H1 (cell line): ENCODE data around the gene SOBP. TPM values are rescaled to one million over a fixed set of nuclear protein-coding genes. Genes with fewer than 3 reads are reported as not detected.

Experiments used
- CTCF ChIA-PET: fragments of 300-600 bp; sonication (Branson Sonifier 250); formaldehyde crosslinking; loops from one replicate; lab custom pipeline; 2021; ENCODE audit not compliant: partially characterized antibody; lab: Charles Lee
- POLR2A ChIA-PET: fragments of 300-600 bp; sonication (Branson Sonifier 250); formaldehyde crosslinking; loops from one replicate; lab custom pipeline; 2021; ENCODE audit warnings: inconsistent platforms; ENCODE audit not compliant: partially characterized antibody; lab: Charles Lee
- DNase-seq, 2 experiments: peaks; one replicate each; pipeline versions ENCODE4 v3.0.0 to v3.0.0-alpha.2; 2010 to 2022; ENCODE audit warnings: low spot score in 2 of 2, low read depth in 1 of 2, mixed read lengths in 1 of 2
- FAIRE-seq: peaks from 2 replicates; lab custom pipeline; 2011; peaks lifted over from hg19 to GRCh38; lab: Jason Lieb, UNC
- H2AFZ ChIP-seq: 2 replicates; pipeline ENCODE4 v1.8.1; 2012; ENCODE audit warnings: low read length, inconsistent platforms
- H2AK5ac ChIP-seq: 2 replicates; pipeline ENCODE4 v1.6.1; 2013; ENCODE audit warnings: low read depth, low read length
- H2BK120ac ChIP-seq: replicated peaks from 2 replicates; pipeline ENCODE3; 2013; ENCODE audit warnings: low read depth, low read length, inconsistent platforms
- H2BK12ac ChIP-seq: 2 replicates; pipeline ENCODE4 v1.6.1; 2013; ENCODE audit warnings: low read depth, low read length
- H2BK15ac ChIP-seq: 2 replicates; pipeline ENCODE4 v1.6.1; 2013; ENCODE audit warnings: low read length
- H2BK20ac ChIP-seq: 2 replicates; pipeline ENCODE4 v1.6.1; 2013; ENCODE audit warnings: low read length
- H2BK5ac ChIP-seq: 2 replicates; pipeline ENCODE4 v1.6.1; 2013; ENCODE audit warnings: low read depth, low read length
- H3K14ac ChIP-seq: 2 replicates; pipeline ENCODE4 v1.6.1; 2013; ENCODE audit warnings: inconsistent platforms; ENCODE audit not compliant: insufficient read length
- H3K18ac ChIP-seq: 2 replicates; pipeline ENCODE4 v1.6.1; 2013; ENCODE audit warnings: low read length; ENCODE audit errors: extremely low read depth
- H3K23ac ChIP-seq: 2 replicates; pipeline ENCODE4 v1.6.1; 2013; ENCODE audit warnings: inconsistent platforms; ENCODE audit not compliant: insufficient read length
- H3K23me2 ChIP-seq: 2 replicates; pipeline ENCODE4 v1.6.1; 2013; ENCODE audit warnings: low read depth, low read length
- H3K27ac ChIP-seq: 2 replicates; pipeline ENCODE4 v1.6.1; 2011; ENCODE audit warnings: low read depth, low read length, inconsistent platforms
- H3K27me3 ChIP-seq, 4 experiments: replicated peaks in 1 of 4; 1 replicate in 1 of 4; 2 replicates in 3 of 4; pipeline versions ENCODE4 v1.6.1 to v1.8.1; 2011 to 2013; ENCODE audit warnings: low read length in 3 of 4, mild to moderate bottlenecking in 3 of 4, inconsistent platforms in 2 of 4, mixed read lengths in 2 of 4, moderate library complexity in 1 of 4; ENCODE audit not compliant: control insufficient read depth in 3 of 4, insufficient read depth in 3 of 4; ENCODE audit errors: extremely low read depth in 1 of 4
- H3K36me3 ChIP-seq, 4 experiments: 2 replicates each; pipeline versions ENCODE4 v1.6.1 to v1.8.1; 2011 to 2013; ENCODE audit warnings: mild to moderate bottlenecking in 4 of 4, low read length in 3 of 4, moderate library complexity in 2 of 4, control low read depth in 1 of 4, inconsistent platforms in 1 of 4; ENCODE audit not compliant: insufficient read depth in 4 of 4, control insufficient read depth in 2 of 4
- H3K4ac ChIP-seq: replicated peaks from 2 replicates; pipeline ENCODE3; 2013; ENCODE audit warnings: low read length, low read depth, mixed read lengths, inconsistent platforms; ENCODE audit not compliant: insufficient read length
- H3K4me1 ChIP-seq, 4 experiments: replicated peaks in 1 of 4; 1 replicate in 1 of 4; 2 replicates in 3 of 4; pipeline versions ENCODE4 v1.6.1 to v1.8.1; 2011 to 2013; ENCODE audit warnings: low read length in 3 of 4, inconsistent platforms in 2 of 4, mixed read lengths in 1 of 4; ENCODE audit not compliant: insufficient read depth in 4 of 4, control insufficient read depth in 3 of 4
- H3K4me2 ChIP-seq, 2 experiments: 2 replicates each; pipeline versions ENCODE4 v1.6.1 to v1.8.1; 2011 to 2013; ENCODE audit warnings: low read depth in 2 of 2, low read length in 2 of 2, control low read depth in 1 of 2, inconsistent platforms in 1 of 2, mild to moderate bottlenecking in 1 of 2; ENCODE audit not compliant: insufficient read depth in 1 of 2
- H3K4me3 ChIP-seq, 4 experiments: fragments of 200-600, 300-600 bp in 1 of 4; sonication (generic), shearing (Covaris generic), sonication (Bioruptor Twin) in 1 of 4; 2 replicates each; pipeline versions ENCODE4 v1.5.1 to v1.8.1; 2011 to 2016; ENCODE audit warnings: low read length in 4 of 4, low read depth in 3 of 4, control low read depth in 2 of 4, inconsistent platforms in 2 of 4, mild to moderate bottlenecking in 2 of 4, mixed read lengths in 1 of 4, moderate library complexity in 1 of 4; ENCODE audit not compliant: insufficient read depth in 2 of 4; ENCODE audit errors: extremely low read depth in 1 of 4
- H3K56ac ChIP-seq: replicated peaks from 2 replicates; pipeline ENCODE3; 2013; ENCODE audit warnings: low read depth, mild to moderate bottlenecking, mixed read lengths, low read length, inconsistent platforms; ENCODE audit not compliant: insufficient read length
- H3K79me1 ChIP-seq: 2 replicates; pipeline ENCODE4 v1.6.1; 2013; ENCODE audit warnings: low read depth, low read length, control low read depth
- H3K79me2 ChIP-seq, 2 experiments: 2 replicates each; pipeline versions ENCODE4 v1.6.1 to v1.8.1; 2012 to 2013; ENCODE audit warnings: low read length in 2 of 2, mild to moderate bottlenecking in 2 of 2, inconsistent platforms in 1 of 2; ENCODE audit not compliant: insufficient read depth in 2 of 2, control insufficient read depth in 1 of 2
- H3K9ac ChIP-seq, 4 experiments: replicated peaks in 1 of 4; 1 replicate in 1 of 4; 2 replicates in 3 of 4; pipeline versions ENCODE4 v1.6.1 to v1.8.1; 2011 to 2013; ENCODE audit warnings: low read depth in 3 of 4, low read length in 3 of 4, control low read depth in 2 of 4, mild to moderate bottlenecking in 2 of 4, moderate library complexity in 2 of 4, inconsistent platforms in 1 of 4; ENCODE audit errors: extremely low read depth in 1 of 4
- H3K9me3 ChIP-seq, 2 experiments: 2 replicates each; pipeline versions ENCODE4 v1.6.1 to v1.8.1; 2012 to 2013; ENCODE audit warnings: mild to moderate bottlenecking in 2 of 2, moderate library complexity in 2 of 2, control low read depth in 1 of 2, inconsistent platforms in 1 of 2, low read depth in 1 of 2, low read length in 1 of 2, mixed read lengths in 1 of 2; ENCODE audit not compliant: insufficient read depth in 2 of 2
- H4K20me1 ChIP-seq, 2 experiments: replicated peaks in 1 of 2; 2 replicates each; pipeline versions ENCODE3 to v1.8.1; 2011 to 2013; ENCODE audit warnings: inconsistent platforms in 2 of 2, low read length in 2 of 2, mild to moderate bottlenecking in 1 of 2; ENCODE audit not compliant: insufficient read depth in 2 of 2, control insufficient read depth in 1 of 2
- H4K5ac ChIP-seq: 2 replicates; pipeline ENCODE4 v1.6.1; 2013; ENCODE audit warnings: low read length, low read depth, mixed read lengths, inconsistent platforms; ENCODE audit not compliant: insufficient read length
- H4K8ac ChIP-seq: 2 replicates; pipeline ENCODE4 v1.8.0; 2013; ENCODE audit warnings: mild to moderate bottlenecking, moderate library complexity, low read length, inconsistent platforms; ENCODE audit not compliant: insufficient read depth; ENCODE audit errors: extremely low read depth
- H4K91ac ChIP-seq: replicated peaks from 2 replicates; pipeline ENCODE3; 2013; ENCODE audit warnings: low read length, mixed read lengths, inconsistent platforms; ENCODE audit not compliant: insufficient read length
- ASH2L ChIP-seq: fragments of 200-600, 300-600 bp; sonication (generic); IDR thresholded peaks from one replicate; pipeline ENCODE4 v1.7.1; 2017; ENCODE audit warnings: low read length
- EGR1 ChIP-seq: IDR thresholded peaks from 2 replicates; pipeline ENCODE4 v1.6.1; 2011; ENCODE audit warnings: low read depth, low read length, borderline replicate concordance
- GABPA ChIP-seq: IDR thresholded peaks from 2 replicates; pipeline ENCODE4 v1.6.1; 2011; ENCODE audit warnings: mild to moderate bottlenecking, low read length, moderate library complexity, borderline replicate concordance; ENCODE audit not compliant: insufficient read depth
- JUND ChIP-seq: IDR thresholded peaks from 2 replicates; pipeline ENCODE4 v1.6.1; 2011; ENCODE audit warnings: mild to moderate bottlenecking, improper control_type of control experiment, low read length
- RAD21 ChIP-seq, 2 experiments: IDR thresholded peaks in 1 of 2; conservative IDR thresholded peaks in 1 of 2; 2 replicates each; pipeline ENCODE4 v1.6.1; 2011; ENCODE audit warnings: low read depth in 2 of 2, low read length in 2 of 2, improper control_type of control experiment in 1 of 2, inconsistent platforms in 1 of 2, mild to moderate bottlenecking in 1 of 2, moderate library complexity in 1 of 2
- SUZ12 ChIP-seq: fragments of 200-600 bp; sonication (generic); IDR thresholded peaks from 2 replicates; pipeline ENCODE4 v1.6.1; 2012; ENCODE audit warnings: mild to moderate bottlenecking, inconsistent platforms, low read length, moderate library complexity, mixed read lengths
- TAF1 ChIP-seq: IDR thresholded peaks from 2 replicates; pipeline ENCODE4 v1.6.1; 2011; ENCODE audit warnings: mild to moderate bottlenecking, low read depth, low read length
- TCF12 ChIP-seq: IDR thresholded peaks from 2 replicates; pipeline ENCODE4 v1.6.1; 2011; ENCODE audit warnings: low read depth, mild to moderate bottlenecking, low read length
- YY1 ChIP-seq: IDR thresholded peaks from 2 replicates; pipeline ENCODE4 v1.6.1; 2011; ENCODE audit warnings: low read depth, mild to moderate bottlenecking, low read length
- WGBS, 2 experiments: shearing (Covaris generic) in 1 of 2; methylation state at CpG; one replicate each; pipeline versions ENCODE4 v1.1.6 to v1.1.7; 2013 to 2015; ENCODE audit warnings: low lambda C conversion rate in 2 of 2, mixed read lengths in 2 of 2, inconsistent platforms in 1 of 2, low coverage in 1 of 2, missing lambda C conversion rate in 1 of 2; ENCODE audit not compliant: insufficient replicate concordance in 2 of 2, insufficient coverage in 1 of 2, insufficient read length in 1 of 2; ENCODE audit errors: extremely low coverage in 1 of 2, missing lambda C conversion rate in 1 of 2; 5-methylcytosine and 5-hydroxymethylcytosine counted together
- polyA plus RNA-seq, 7 experiments: library from polyadenylated mRNA; depleted of rRNA in 3 of 7; stranded (reverse) in 5 of 7; unstranded in 2 of 7; fragments of >200 nt in 5 of 7; fragments of 200-250 nt in 2 of 7; gene quantifications; 1 replicate in 5 of 7; 2 replicates in 1 of 7; 4 replicates in 1 of 7; pipeline versions ENCODE4 v1.2.1 to v1.2.3, GENCODE V29; 2011 to 2013; ENCODE audit warnings: missing spikeins in 2 of 7, mixed read lengths in 2 of 7
- total RNA-seq: library from RNA; stranded (reverse); fragmentation: NEBNext Ultra II Directional; extraction: Animal tissue kit (Norgen Biotek cat#: 25700); gene quantifications from 2 replicates; pipeline ENCODE4 v1.2.1, GENCODE V29; 2021
- TF ChIP-seq, protein P1 (sequence below): IDR thresholded peaks from 2 replicates; pipeline ENCODE4 v1.6.1; 2012; ENCODE audit warnings: low read length, inconsistent platforms

Gene SOBP
- total and polyA plus RNA-seq, 2 of the 8 experiments (the other 6 are each of a cell fraction or from before 2014, with no cell fraction given): 0.45 to 6.2 TPM

DNA sequence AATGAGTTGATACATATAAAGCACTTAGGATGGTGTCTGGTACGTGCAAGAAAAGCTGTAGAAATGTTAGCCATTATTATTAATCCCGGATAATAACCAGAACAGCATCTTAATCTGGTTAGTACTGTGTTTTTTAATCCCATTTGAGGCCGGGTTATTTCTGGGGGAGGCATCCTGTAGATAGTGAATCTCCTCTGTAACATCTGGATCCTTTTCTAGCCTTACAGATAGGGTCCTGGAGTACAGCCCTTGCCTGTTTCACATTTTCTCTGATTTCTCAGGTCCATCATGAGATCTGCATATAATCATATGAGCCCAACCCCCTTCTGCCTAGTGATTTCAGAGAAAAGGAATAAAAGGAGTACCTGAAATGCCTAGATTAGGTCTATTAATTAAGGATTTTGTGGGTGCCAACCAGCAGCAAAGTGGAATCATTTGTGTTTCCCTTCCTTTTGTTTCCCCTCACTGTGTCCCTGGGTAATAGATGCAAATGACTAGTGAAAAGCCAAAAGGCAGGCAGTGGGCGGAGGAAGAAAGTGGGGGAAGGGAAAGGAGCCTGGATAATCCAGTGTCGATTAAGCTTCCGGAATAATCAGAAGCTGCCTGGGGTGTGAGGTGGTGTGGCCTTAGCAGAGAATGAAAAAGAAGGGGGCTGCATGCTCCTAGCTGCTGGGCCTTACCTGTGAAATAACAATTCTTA, 88.9 kb downstream of the SOBP start:
- H2BK20ac ChIP-seq: no peak overlapping the region; the same call in 1 of the 2 replicates
- no peaks in the 10 kb centered on the region for H3K79me2 ChIP-seq
- H4K5ac ChIP-seq: no peak overlapping the region
- H3K23ac ChIP-seq: no peak overlapping the region
- H2BK15ac ChIP-seq: no peak overlapping the region
- H3K27ac ChIP-seq: 0 out of 2 replicates have a peak overlapping the region, but pooled peaks have one; percentile 28
- no peak overlapping the region for H3K9ac ChIP-seq
- H3K4me3 ChIP-seq: peak overlapping the region in 1 of 4 experiments; percentile 3; a peak in 2 of 8 replicates
- peak; percentile 45 for FAIRE-seq
- no peak overlapping the region for H3K14ac ChIP-seq
- H2AK5ac ChIP-seq: no peak overlapping the region
- 52% methylated on average over 6 of the region's 6 CpGs; no CpG with 5 or more reads in 1 of the 2 experiments for WGBS, 2 experiments
- H2AFZ ChIP-seq: no peak overlapping the region
- no peaks in the 10 kb centered on the region for H3K79me1 ChIP-seq
- H3K18ac ChIP-seq: no peak overlapping the region; the same call in 1 of the 2 replicates
- H2BK120ac ChIP-seq: no peak overlapping the region
- ChIA-PET POLR2A (interaction anchor here (1.1 to 1.5 kb wide), 4 partner anchors 9 to 45 kb away, joined by 3 to 4 read pairs (median 4); no protein-coding TSS in a partner anchor), CTCF (interaction anchor here (0.8 to 1.6 kb wide), 5 partner anchors 23 to 70 kb away, joined by 3 to 5 read pairs (median 3); no protein-coding TSS in a partner anchor)
- H3K27me3 ChIP-seq: no peaks in the 10 kb centered on the region
- peak overlapping the region; percentile 36; the same call in 1 of the 2 replicates for H2BK5ac ChIP-seq
- H3K4me2 ChIP-seq: peak overlapping the region; percentile 5 to 45; a peak in 3 of 4 replicates
- H3K4ac ChIP-seq: no peak overlapping the region
- no peak overlapping the region for H3K56ac ChIP-seq
- no peaks in the 10 kb centered on the region for H3K23me2 ChIP-seq
- peaks cover 0 to 12% (median 6%) of the 10 kb centered on the region in 4 experiments; a peak in 5 of 7 replicates for H3K4me1 ChIP-seq
- no peak overlapping the region for H2BK12ac ChIP-seq
- no peak overlapping the region for H4K91ac ChIP-seq
- no peaks in the 10 kb centered on the region for H3K36me3 ChIP-seq
- DNase-seq: peak in 1 of 2 experiments; percentile 57
- no peak overlapping the region for H4K8ac ChIP-seq
- no peaks in the 10 kb centered on the region for H4K20me1 ChIP-seq
- no peaks in the 10 kb centered on the region for H3K9me3 ChIP-seq
- TF ChIP-seq RAD21 (IDR thresholded peaks at IDR 0.05 in 1 of 2, conservative IDR thresholded peaks at IDR 0.05 in 1 of 2; ENCODE audit: low read depth in 2 of 2, low read length in 2 of 2) (no peak), JUND (no peak), EGR1 (peak; percentile 62; the same call in 1 of the 2 replicates), GABPA (no peak), ASH2L (peak; percentile 83), TCF12 (no peak), YY1 (no peak), TAF1 (no peak), SUZ12 (no peak)
- TF ChIP-seq, protein P1, sequence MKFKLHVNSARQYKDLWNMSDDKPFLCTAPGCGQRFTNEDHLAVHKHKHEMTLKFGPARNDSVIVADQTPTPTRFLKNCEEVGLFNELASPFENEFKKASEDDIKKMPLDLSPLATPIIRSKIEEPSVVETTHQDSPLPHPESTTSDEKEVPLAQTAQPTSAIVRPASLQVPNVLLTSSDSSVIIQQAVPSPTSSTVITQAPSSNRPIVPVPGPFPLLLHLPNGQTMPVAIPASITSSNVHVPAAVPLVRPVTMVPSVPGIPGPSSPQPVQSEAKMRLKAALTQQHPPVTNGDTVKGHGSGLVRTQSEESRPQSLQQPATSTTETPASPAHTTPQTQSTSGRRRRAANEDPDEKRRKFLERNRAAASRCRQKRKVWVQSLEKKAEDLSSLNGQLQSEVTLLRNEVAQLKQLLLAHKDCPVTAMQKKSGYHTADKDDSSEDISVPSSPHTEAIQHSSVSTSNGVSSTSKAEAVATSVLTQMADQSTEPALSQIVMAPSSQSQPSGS: no peak
